ENCODE measurements around the gene DNAJC22. TPM values are rescaled to one million over a fixed set of nuclear protein-coding genes. Genes with fewer than 3 reads are reported as not detected.

Gene DNAJC22
- total and polyA plus RNA-seq, 2 donors (not counting 1 experiment from before 2014, with no cell fraction given) = not detected

- WGBS (ENCODE audit: insufficient coverage) = 80% methylated on average over 4 of the region's 6 CpGs
- H3K9me3 ChIP-seq (ENCODE audit: control extremely low read depth in 1 of 3, control insufficient read depth in 2 of 3, insufficient read depth in 1 of 3, low read length in 2 of 3) = peaks cover 0 to 33% (median 0%) of the 10 kb centered on the region in 3 donors
- TF ChIP-seq EZH2 (IDR thresholded peaks at IDR 0.05; ENCODE audit: borderline replicate concordance, insufficient read depth, low read depth, low read length, poor library complexity, severe bottlenecking) (no peak), CTCF (IDR thresholded peaks at IDR 0.05) (no peak)
- no peaks in the 10 kb centered on the region for H3K36me3 ChIP-seq (replicated peaks in 1 of 2; ENCODE audit: control extremely low read depth in 1 of 2, control insufficient read depth in 1 of 2, extremely low read depth in 1 of 2, insufficient read depth in 2 of 2, low read length in 1 of 2)
- DNase-seq (no peak), ATAC-seq (ENCODE audit: low read depth) (no peak)
- Mint-ChIP-seq H3K27me3 (peaks cover 56% of the 10 kb centered on the region), H3K9me3 (ENCODE audit: insufficient read depth) (no peaks in the 10 kb centered on the region), H3K4me3 (no peak overlapping the region), H3K27ac (peak overlapping the region; percentile 59), H3K4me1 (peaks cover 46% of the 10 kb centered on the region)
- no peak overlapping the region for H3K9ac ChIP-seq (ENCODE audit: low read length)
- H3K79me2 ChIP-seq (ENCODE audit: control insufficient read depth, insufficient read depth, low read length) = no peaks in the 10 kb centered on the region
- no peak overlapping the region for H2AFZ ChIP-seq (ENCODE audit: insufficient read depth, low read depth, low read length, poor library complexity, severe bottlenecking)
- no peak overlapping the region for H3K27ac ChIP-seq (ENCODE audit: low read length in 2 of 2)
- H4K20me1 ChIP-seq (ENCODE audit: control insufficient read depth, insufficient read depth, low read length, poor library complexity, severe bottlenecking) = peaks cover 8% of the 10 kb centered on the region
- peaks cover 46 to 48% of the 10 kb centered on the region in 2 donors for H3K4me1 ChIP-seq (ENCODE audit: control insufficient read depth in 2 of 2, insufficient read depth in 2 of 2, low read length in 2 of 2)
- H3K4me3 ChIP-seq (ENCODE audit: control extremely low read depth in 1 of 5, extremely low read depth in 1 of 5, insufficient read depth in 1 of 5, low read depth in 2 of 5, low read length in 4 of 5) = no peak overlapping the region
- H3K27me3 ChIP-seq (replicated peaks in 1 of 4; ENCODE audit: control extremely low read depth in 1 of 4, control insufficient read depth in 3 of 4, insufficient read depth in 4 of 4, low read length in 3 of 4) = peaks cover 0 to 86% (median 50%) of the 10 kb centered on the region in 4 experiments
- CTCF ChIA-PET = interaction anchor here (1.3 to 8.5 kb wide), 6 partner anchors 9 to 50 kb away, joined by 3 to 95 read pairs (median 14); partner anchors contain the start of genes DNAJC22 and TROAP
- intact Hi-C loops (cut with micrococcal nuclease) = no loop called here
- POLR2A ChIA-PET = no interaction called here
- no peak overlapping the region for H3K4me2 ChIP-seq (replicated peaks; ENCODE audit: low read depth, low read length, poor library complexity, severe bottlenecking)
These were observed 7.7 kb upstream of the DNAJC22 start for GRCh38 chr12:49338830-49339463.

DNA sequence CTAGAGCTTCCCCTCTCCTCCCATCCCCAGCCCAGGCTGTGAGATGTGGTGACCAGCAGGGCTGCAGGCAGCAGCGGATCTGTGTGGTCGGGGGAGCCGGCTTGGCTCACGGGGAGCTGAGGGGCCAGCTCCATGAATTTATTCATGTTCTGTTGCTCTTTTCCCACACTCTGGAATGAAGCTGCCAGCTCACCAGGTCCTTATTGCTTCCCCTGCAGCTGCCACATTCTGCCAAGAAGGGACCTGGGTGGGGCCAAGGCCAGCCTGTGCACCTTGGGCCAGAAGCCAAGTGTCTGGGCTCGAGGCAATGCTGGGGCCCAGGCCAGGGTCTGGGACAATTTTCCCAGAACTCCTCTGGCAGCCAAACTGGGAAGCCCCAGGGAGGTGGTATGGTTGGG lies 7.2 kb upstream of the DNAJC22 start:
- H3K9me3 Mint-ChIP-seq (ENCODE audit: insufficient read depth) = no peaks in the 10 kb centered on the region
- no peak overlapping the region for H3K4me3 ChIP-seq (ENCODE audit: control extremely low read depth in 1 of 5, extremely low read depth in 1 of 5, insufficient read depth in 1 of 5, low read depth in 2 of 5, low read length in 4 of 5)
- H3K9me3 ChIP-seq (ENCODE audit: control extremely low read depth in 1 of 3, control insufficient read depth in 2 of 3, insufficient read depth in 1 of 3, low read length in 2 of 3) = peaks cover 0 to 28% (median 0%) of the 10 kb centered on the region in 3 donors
- peak overlapping the region; percentile 59 for H3K27ac Mint-ChIP-seq
- no peak overlapping the region for H2AFZ ChIP-seq (ENCODE audit: insufficient read depth, low read depth, low read length, poor library complexity, severe bottlenecking)
- no peaks in the 10 kb centered on the region for H3K36me3 ChIP-seq (replicated peaks in 1 of 2; ENCODE audit: control extremely low read depth in 1 of 2, control insufficient read depth in 1 of 2, extremely low read depth in 1 of 2, insufficient read depth in 2 of 2, low read length in 1 of 2)
- no peak overlapping the region for H3K27ac ChIP-seq (ENCODE audit: low read length in 2 of 2)
- H3K27me3 ChIP-seq (replicated peaks in 1 of 4; ENCODE audit: control extremely low read depth in 1 of 4, control insufficient read depth in 3 of 4, insufficient read depth in 4 of 4, low read length in 3 of 4) = peaks cover 0 to 86% (median 52%) of the 10 kb centered on the region in 4 experiments
- 67% methylated on average over 5 of the region's 5 CpGs for WGBS (ENCODE audit: insufficient coverage)
- DNase-seq (peak; percentile 21), ATAC-seq (ENCODE audit: low read depth) (no peak)
- no peak for TF ChIP-seq EZH2 (IDR thresholded peaks at IDR 0.05; ENCODE audit: borderline replicate concordance, insufficient read depth, low read depth, low read length, poor library complexity, severe bottlenecking)
- no peak for TF ChIP-seq CTCF (IDR thresholded peaks at IDR 0.05)
- no peaks in the 10 kb centered on the region for H3K79me2 ChIP-seq (ENCODE audit: control insufficient read depth, insufficient read depth, low read length)
- H3K9ac ChIP-seq (ENCODE audit: low read length) = no peak overlapping the region
- CTCF ChIA-PET = interaction anchor here (1.3 to 4.2 kb wide), 3 partner anchors 17 to 50 kb away, joined by 3 to 23 read pairs (median 13); partner anchors contain the start of gene TROAP
- H3K4me1 Mint-ChIP-seq = peaks cover 51% of the 10 kb centered on the region
- POLR2A ChIA-PET = no interaction called here
- no peak overlapping the region for H3K4me2 ChIP-seq (replicated peaks; ENCODE audit: low read depth, low read length, poor library complexity, severe bottlenecking)
- no peak overlapping the region for H3K4me3 Mint-ChIP-seq
- peaks cover 47 to 53% of the 10 kb centered on the region in 2 donors for H3K4me1 ChIP-seq (ENCODE audit: control insufficient read depth in 2 of 2, insufficient read depth in 2 of 2, low read length in 2 of 2)
- H3K27me3 Mint-ChIP-seq = peaks cover 52% of the 10 kb centered on the region
- H4K20me1 ChIP-seq (ENCODE audit: control insufficient read depth, insufficient read depth, low read length, poor library complexity, severe bottlenecking) = peaks cover 10% of the 10 kb centered on the region
- intact Hi-C loops (cut with micrococcal nuclease) = no loop called here

Measured in B cell (primary cell).